ENCODE measurements around the gene KANK4.

KANK4 gene

GRCh38 chr1:62318756-62319544 lies at the start of gene KANK4:
KANK4 (minus strand) TSS chr1:62319434; CDS start chr1:62281564, 37,870 bp downstream.
- TF ChIP-seq CTCF (IDR thresholded peaks at IDR 0.05) = no peak

- TF ChIP-seq CTCF (IDR thresholded peaks at IDR 0.05) = no peak
These were observed 49.8 kb upstream of the KANK4 start for GRCh38 chr1:62368989-62369388.

- no peak for TF ChIP-seq CTCF (IDR thresholded peaks at IDR 0.05)
These were observed 47.8 kb upstream of the KANK4 start for GRCh38 chr1:62367005-62367557.

GRCh38 chr1:62364721-62365120 lies 45.5 kb upstream of the KANK4 start:
- TF ChIP-seq CTCF (IDR thresholded peaks at IDR 0.05) = no peak

GRCh38 chr1:62362926-62363325 lies 43.7 kb upstream of the KANK4 start:
- no peak for TF ChIP-seq CTCF (IDR thresholded peaks at IDR 0.05)

- TF ChIP-seq CTCF (IDR thresholded peaks at IDR 0.05) = no peak
These were observed 43.1 kb upstream of the KANK4 start for GRCh38 chr1:62362061-62362917.

- TF ChIP-seq CTCF (IDR thresholded peaks at IDR 0.05) = no peak
These were observed 42.2 kb upstream of the KANK4 start for GRCh38 chr1:62361431-62361830.

Data from LNCAP (cell line).